Activated CD4-positive, alpha-beta T cell treated with anti-CD3 and anti-CD28 coated beads for 1 hour (primary cell): ENCODE data around the gene DNAJB6.
"Not testable (repeated sequence)": the region's sequence is repeated elsewhere in the genome, so short reads cannot be mapped to it uniquely, and the experiment has no call there.

Experiments
- DNase-seq: peaks from one replicate; pipeline ENCODE4 v3.0.0-alpha.2; 2020

DNAJB6 gene

DNA sequence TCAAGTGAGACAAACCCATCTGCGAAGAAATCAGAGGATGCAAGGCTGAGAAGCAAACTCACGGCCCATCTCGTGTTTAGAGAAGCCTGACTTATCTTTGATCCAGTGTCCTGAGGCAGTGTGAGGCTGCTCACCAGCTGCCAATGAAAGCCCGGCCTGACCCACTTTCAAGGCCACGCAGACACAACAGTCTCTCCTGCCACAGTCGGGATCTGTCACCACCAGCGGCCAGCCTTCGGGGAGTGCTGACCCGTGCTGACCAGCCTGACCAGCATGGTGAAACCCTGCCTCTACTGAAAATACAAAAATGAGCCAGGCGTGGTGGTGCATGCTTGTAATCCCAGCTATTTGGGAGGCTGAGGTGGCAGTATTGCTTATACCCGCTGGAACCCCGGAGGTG lies 7.4 kb upstream of the DNAJB6 start:
- DNase-seq = no peak

DNA sequence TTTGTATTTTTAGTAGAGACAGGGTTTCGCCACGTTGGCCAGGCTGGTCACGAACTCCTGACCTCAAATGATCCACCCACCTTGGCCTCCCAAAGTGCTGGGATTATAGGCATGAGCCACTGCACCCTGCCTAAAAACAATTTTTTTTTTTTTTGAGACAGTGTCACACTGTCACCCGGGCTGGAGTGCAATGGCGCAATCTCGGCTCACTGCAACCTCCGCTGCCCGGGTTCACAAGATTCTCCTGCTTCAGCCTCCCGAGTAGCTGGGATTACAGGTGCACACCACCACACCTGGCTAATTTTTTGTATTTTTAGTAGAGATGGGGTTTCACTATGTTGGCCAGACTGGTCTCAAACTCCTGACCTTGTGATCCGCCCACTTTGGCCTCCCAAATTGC lies 6.2 kb upstream of the DNAJB6 start:
- not testable (repeated sequence) for DNase-seq

DNA sequence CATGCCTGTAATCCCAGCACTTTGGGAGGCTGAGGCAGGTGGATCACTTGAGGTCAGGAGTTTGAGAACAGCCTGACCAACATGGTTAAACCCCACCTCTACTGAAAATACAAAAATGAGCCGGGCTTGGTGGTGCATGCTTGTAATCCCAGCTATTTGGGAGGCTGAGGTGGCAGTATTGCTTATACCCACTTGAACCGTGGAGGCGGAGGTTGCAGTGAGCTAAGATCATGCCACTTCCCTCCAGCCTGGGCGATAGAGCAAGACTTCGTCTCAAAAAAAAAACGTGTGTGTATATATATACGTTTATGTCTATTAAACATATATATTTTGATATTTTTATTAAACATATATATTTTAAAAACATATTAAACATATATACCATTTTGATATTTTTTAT lies 5.8 kb upstream of the DNAJB6 start:
- not testable (repeated sequence) for DNase-seq

DNA sequence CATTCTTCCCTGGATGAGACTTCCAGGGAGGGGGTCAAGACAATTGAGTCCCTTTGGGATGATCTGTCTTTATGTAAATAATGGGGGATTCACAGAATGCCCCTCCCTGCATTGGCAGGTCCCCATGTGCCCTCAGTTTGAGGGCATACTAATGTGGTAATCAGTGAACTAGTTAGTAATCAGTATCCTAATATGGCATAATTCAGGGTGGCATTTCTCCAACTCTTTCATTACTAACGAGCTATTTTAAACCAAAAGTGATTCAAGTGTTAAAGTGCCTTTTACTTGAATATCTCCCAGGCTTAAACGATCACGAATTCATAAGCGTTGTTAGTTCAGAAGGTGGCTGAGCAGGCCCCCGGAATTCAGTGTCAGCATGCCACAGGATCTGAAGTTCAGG lies 1.6 kb upstream of the DNAJB6 start:
- no peak for DNase-seq

DNA sequence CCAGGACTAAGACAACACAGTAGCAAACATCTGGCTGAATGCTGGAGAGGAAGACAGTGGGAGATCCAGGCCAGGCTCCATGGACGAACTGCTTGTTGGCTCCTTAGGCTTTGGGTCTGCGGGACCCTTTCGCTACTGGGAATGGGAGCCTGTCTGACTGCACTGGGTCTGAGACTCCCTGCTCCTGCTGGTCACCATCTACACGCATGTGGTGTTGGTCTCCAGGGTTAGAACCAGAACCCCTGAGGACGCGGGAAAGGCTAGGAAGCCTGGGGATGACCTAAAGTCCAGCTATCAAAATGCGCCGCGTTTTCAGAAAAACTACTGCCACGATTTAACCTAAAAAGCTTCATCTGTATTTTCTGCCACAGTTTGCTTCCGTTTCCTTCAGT lies 817 bp upstream of the DNAJB6 start:
- no peak for DNase-seq

DNA sequence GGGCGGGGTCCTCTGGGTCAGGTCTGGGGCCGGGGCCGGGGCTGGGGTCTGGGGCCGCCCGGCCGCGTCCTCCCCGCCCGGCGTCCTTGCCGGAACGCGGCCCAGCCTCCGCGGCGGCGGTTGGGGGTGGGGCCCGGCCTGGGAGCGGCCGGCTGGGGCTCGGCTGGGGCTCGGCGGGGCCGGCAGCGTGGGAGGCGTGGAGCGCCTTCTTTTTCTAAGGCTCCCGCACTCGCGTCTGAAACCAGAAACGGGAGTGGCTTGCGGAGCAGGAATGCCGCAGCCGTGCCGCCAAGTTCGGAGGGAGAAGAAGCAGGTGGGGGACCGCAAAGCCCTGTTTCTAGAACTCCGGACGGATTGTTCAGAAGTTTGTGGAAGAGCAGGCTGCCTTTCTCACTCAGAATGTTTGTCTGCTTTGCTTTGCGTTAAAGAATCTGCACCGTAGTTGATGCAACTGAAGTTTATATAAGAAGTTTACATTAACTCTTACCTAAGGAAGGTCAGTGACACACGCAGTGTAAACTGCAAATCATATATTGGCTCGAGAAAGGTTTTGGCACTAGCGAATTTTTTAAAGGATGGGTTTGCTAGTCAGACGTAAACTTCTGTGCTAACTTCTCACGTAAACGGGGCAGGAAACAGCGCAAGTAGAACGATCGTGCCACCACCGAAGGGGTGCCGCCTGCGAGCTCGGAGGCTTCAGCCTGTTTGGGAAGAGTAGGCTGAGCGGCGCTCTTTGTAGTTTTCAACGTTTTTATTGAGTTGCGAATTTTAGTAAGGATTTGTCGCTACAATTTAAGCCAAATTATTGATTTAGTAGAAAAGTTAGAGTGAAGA lies 729 bp downstream of the DNAJB6 start:
- peak; percentile 38 for DNase-seq

DNA sequence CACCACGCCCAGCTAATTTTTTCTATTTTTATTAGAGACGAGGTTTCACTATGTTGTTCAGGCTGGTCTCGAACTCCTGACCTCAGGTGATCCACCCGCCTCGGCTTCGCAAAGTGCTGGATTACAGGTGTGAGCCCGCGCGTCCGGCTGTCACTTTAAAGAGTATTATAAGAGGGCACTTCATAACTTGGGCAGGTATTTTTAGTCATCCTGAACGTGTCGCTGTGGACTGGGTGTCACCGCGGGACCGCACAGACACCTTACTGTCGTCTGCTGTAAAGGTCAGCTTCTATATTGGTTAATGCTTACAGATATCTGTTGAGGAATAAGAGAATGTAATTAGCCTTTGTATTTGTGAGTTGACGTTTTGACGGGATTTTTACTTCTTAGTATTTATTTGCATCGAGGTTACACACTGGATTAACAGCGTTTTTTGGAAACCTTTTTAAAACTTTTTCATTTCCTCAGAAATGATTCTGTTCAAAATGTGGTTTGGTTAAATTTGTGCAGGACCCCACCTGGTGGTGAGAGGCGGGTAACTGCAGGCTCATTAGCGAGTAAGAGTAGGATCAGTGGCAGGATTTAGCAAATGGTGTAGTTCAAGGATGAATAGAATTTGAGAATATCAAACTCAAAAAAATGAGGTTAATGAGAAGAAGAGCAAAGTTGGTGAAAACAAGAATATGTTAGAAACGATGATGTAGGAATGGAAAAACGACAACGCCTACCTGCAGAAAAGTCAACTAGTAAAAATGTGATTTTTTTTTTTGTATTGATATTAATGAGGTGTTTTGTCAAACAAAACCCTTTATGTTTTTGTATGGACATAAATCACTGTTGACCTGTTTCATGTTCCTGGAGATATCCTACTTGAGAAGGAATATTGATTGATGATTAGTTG lies 3.2 kb downstream of the DNAJB6 start:
- peak; percentile 46 for DNase-seq

DNA sequence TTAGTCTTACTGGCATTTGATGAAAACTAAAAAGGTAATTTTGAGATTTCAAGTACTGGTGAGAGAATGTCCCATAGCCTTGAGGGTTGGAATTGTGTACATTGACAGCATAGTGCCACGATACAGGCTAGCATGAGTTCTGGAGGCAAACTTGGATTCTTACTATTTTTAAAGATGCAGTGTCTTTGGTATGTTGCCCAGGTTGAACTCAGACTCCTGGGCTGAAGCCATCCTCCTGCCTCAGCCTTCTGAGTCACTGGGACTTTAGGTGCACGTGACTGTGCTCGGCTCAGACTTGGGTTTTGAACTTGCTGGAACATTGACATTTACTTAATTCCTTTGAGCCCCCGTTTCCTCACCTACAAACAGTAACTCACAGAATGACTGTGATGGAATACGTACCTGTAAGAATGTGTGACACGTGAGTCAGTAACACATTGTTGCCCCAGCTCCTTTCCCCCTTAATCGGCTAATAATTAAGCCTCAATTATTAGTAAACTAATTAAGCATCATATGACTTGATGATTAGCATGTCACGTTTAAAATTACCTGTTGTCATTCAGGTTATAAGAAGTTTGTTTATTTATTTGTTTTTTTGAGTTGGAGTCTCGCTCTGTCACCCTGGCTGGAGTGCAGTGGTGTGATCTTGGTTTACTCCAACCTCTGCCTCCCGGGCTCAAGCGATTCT lies 10.6 kb downstream of the DNAJB6 start:
- no peak for DNase-seq

DNA sequence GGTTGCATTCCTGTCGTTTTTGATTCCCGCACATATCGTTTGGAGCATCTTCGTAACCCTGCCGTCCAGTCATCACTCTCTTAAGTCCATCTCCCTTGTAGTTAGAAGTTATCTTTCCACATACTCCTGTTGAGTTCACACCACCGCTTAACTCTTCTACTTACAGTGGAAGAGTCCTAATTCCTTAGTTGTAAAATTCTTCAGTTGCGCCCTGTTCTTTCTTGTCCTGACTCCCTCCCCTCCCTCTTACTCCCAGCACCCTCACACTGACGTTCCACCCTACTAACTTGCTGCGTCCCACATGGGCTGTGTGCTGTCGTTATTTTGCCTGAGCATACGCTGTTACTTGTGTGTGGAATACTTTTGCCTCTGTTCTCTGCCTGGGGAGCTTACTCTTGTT lies 11.7 kb downstream of the DNAJB6 start:
- DNase-seq = no peak

DNA sequence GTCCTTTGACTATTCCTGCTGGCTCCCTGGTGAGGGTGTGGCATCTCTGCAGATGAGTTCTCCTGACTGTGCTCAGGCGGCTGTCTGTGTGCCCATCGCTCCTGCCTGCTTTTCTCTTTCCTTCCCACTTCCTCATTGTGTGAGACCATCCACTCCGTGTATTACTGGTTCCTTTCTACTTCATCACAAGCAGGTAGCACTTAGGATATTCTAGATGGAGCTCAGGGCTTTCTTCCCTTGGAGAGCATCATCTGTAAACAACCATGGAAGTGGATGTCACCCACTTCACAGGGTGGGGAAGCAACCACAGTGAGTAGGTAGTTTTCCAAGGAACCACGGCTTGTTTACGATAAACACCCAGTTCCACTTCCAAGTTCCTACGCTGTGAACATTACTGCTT lies 15.7 kb downstream of the DNAJB6 start:
- no peak for DNase-seq

DNA sequence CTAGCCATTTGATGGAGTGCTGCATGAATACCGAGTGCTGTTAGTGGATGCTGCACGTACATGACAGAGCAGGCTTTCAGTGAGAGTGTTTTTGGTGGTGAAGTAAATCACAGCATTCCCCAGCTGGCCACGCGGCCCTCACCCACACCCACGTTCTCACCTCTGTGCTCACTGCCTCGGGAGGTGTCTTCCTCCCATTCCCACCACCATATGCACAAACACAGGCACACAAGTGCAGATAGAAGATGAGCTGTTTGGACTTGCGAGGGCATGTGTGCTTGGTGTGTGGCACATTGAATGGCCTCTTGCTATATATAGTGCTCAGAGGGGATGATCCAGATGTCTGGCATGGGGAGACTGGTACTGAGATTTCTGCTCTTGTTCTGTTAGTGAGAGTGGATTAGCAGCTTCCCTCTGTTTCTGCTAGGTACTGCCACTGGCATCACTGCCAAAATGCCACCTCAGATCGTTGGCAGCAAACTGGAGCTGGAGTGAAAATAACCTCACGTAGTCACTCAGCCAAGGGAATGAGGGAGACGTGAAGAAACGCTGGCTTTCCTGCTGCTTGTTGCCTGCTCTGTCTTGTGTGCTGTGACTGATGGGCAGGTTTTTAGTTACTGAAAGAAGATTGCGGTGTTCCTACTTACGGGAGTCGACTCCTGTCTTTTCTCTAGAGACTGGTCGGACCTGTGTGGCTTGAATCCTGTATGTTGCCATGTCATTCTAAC lies 19.1 kb downstream of the DNAJB6 start:
- DNase-seq = no peak

DNA sequence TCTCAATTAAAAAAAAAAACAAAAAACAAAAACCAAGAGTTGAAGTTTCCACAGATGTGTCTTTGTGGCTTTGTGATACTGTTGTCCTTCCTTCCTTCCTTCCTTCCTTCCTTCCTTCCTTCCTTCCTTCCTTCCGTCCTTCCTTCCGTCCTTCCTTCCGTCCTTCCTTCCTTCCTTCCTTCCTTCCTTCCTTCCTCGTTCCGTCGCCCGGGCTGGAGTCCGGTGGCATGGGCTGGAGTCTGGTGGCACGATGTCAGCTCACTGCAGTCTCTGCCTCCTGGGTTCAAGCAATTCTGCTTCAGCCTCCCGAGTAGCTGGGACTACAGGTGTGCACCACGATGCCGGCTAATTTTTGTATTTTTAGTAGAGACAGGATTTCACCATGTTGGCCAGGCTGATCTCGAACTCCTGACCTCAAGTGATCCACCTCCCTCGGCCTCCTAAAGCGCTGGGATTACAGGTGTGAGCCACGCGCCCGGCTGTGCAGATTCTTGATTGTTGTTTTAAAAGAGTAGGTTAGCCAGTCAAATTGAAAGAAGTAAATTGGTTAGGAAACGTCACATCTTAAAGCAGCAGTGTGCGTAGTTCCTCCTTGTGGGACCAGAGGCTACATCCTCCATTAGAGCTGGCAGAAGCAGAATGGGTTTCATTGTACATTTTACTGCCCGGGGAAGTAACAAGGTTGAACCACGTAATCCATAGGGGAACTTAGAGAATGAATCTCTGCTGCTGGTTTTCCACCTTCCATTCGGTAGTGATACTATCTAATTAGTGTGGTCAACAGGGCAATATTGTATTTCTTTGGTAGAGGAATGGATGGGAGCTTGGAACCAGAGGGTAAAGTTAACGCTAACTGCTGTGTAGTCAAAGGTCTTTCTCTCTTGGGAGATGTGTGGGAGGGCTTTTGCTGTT lies 20.6 kb downstream of the DNAJB6 start:
- DNase-seq = no peak

DNA sequence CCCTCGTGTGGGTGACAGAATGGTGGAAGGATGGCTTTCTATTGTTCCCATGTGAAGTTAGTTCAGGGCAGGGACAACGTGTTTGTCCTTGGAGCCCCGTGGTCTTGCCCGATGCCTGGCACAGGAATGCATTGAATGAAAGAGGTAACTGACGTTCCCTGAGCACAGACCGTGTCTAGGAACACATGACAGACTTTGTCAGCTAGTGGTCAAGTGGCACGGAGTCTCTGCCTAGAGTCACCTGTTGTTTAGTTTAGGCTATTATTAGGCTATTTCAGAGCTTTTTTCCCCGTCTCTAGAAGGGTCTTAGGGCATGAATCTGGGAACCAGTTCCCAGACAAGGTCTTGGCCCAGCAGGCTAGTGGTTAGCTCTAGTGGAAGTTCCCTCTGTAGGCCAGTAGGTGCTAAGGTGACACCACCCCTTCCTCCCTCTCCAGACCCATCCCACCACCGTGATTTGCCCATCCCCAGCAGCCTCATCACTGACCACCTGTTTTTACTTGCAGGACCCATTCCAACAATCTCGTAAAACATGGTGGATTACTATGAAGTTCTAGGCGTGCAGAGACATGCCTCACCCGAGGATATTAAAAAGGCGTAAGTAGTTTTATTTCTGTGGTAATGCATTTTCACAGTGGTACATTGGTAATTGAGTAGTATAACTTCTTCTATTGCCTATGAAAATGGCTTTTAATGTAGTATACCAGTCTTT lies 21.4 kb downstream of the DNAJB6 start:
- no peak for DNase-seq

DNA sequence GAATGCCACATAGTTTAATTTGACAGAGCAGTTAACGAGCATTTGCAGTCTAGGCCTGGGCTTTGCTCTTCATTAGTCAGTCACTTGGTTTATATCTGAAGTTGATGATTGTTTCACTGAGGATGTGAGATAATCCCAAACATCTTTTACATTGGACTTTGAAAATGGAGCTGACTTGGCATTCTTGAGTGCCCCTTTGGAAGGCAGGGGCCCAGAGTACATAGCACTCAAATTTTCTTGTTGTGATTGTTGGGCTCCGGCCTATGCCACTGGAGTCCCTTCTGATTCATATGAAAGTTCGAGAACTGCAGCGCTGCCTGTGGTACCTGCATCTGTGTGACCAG lies 21.9 kb downstream of the DNAJB6 start:
- DNase-seq = no peak

DNA sequence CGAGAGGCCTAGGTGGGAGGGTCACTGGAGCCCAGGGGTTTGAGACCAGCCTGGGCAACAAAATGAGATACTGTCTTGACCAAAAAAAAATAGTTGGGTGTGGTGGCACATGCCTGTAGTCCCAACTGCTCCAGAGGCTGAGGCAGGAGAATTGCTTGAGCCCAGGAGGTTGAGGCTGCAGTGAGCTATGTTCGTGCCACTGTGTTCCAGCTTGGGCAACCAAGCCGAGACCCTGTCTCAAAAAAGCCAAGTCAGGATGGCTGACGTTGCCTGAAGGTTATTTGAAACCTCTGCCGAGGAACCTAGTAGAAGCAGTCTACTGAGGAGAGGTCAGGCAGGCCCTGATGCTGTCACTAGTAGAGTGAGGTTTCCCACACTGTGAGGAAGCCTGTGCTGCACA lies 22.8 kb downstream of the DNAJB6 start:
- no peak for DNase-seq

DNA sequence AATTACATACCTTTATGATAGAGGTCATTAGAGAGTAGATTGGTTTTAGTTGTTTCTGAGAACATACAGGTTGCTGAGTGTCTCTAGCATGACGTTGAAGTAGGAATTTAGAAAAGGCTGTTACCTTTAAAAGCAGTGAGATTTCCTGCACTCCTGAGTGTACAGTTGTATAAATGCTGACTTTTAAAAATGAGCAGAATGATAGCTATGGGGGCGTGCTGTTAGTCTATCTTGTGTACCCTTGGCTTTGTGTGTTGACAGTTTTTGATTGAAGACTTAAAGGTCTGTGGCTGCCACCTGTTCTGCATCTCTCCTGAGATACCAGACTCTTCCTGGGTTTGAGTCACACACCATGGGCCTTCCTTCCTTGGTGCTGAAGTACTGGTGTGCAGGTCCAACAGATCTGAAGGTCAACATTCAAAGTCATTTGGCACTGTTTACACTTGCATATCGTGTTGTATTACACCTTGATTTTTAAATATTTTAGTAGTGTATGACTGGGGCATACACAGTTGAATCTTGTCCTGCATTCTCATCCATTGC lies 23.8 kb downstream of the DNAJB6 start:
- DNase-seq = no peak

DNA sequence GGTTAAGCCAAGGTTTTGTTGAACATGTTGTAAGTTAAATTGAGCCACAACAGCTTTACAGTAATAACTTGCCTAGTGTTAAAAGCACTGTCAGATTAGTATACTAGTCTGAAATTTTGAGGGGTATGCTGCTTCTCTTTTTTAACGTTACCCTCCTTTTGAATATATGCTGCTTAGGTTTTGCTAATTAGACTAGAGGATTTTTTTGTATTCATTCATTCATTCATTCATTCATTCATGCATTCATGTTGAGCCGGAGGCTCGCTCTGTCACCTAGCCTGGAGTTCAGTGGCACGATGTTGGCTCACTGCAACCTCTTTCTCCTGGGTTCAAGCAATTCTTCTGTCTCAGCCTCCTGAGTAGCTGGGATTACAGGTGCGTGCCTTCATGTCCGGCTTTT lies 24.7 kb downstream of the DNAJB6 start:
- DNase-seq = no peak

DNA sequence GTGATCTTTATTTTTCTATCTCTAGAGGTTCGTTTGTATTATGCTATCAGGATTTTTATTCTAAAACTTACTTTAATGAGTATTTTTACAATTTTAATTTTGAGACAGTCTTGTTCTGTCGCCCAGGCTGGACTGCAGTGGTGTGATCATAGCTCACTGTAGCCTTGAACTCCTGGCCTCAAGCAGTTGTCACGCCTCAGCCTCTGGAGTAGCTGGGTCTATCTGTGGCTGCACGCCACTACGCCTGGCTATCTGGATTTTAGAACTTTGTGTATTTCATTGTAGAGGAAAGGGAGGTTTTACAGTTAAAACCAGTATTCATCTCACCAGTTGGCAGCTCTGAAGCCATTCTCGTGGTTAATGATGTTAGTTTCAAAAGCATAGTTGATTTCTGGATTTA lies 25.9 kb downstream of the DNAJB6 start:
- no peak for DNase-seq

DNA sequence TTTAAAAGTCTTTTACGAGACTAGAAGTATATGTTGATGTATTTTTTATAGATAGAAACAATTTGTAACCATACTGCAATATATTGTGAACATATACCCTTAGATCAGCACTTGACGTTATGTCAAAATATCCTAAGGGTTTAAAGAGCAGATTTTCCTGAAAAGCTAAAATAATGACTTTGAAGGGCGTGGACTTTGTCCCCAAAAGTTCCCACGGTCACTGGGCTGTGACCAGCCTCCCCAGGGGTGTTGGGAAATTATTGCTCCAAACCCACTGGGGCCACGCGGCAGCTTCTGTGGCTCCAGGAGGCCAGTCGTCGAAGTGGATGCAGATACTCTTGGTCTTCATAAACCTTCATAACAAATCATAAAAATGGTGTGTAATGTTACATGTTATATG lies 29.9 kb downstream of the DNAJB6 start:
- no peak for DNase-seq

DNA sequence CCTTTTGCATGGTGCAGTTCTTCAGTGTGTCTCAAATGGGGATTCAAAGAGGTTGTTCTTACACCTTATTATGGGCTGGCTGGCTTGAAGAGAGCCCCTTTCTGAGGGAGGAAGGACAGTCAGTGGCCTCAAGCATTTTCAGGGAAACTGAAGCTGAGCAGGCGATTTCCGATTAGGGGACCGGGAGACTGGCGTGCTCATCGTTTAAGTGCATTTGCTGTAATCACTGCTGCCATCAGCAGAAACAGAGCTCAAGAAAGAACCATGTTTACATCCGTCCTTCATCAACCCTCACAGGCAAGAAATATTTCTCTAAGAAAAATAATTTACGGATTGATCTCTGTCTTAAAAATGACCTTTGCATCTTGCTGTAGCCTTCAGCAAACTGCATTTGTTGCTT lies 32.2 kb downstream of the DNAJB6 start:
- DNase-seq = no peak

DNA sequence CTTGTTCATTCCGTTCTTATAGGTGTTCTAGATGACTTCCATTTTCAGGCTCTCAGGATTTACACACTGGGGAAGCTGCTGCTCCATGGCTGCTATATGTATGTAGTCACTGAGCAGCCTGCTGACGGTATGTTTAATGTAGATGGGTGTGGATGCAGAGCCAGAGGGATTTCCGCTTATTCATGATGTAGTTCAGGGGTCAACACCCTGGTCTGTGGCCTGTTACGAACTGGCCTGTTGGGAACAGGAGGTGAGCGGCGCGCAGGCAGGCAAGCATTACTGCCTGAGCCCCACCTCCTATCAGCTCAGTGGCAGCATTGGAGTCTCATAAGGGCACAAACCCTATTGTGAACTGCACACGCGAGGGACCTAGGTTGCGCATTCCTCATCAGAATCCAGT lies 33.9 kb downstream of the DNAJB6 start:
- no peak for DNase-seq
